GM19099 (cell line): ENCODE data around the gene OR13F1.

Experiments
- POLR2A ChIP-seq: IDR thresholded peaks from 3 replicates; pipeline ENCODE4 v1.6.1; 2011; ENCODE audit warnings: low read depth; ENCODE audit not compliant: insufficient read length; ENCODE audit errors: extremely low read depth

The OR13F1 gene

GRCh38 chr9:104503963-104504362 is at the start of gene OR13F1:
Gene OR13F1 (plus strand): TSS chr9:104504263. CDS start chr9:104504263, 0 bp downstream.
- no peak for TF ChIP-seq POLR2A

GRCh38 chr9:104456831-104457230 is 47.2 kb upstream of the OR13F1 start:
- TF ChIP-seq POLR2A, result no peak

GRCh38 chr9:104463864-104464263 is 40.2 kb upstream of the OR13F1 start:
- no peak for TF ChIP-seq POLR2A

GRCh38 chr9:104468261-104468660 is 35.8 kb upstream of the OR13F1 start:
- TF ChIP-seq POLR2A, result no peak

- no peak for TF ChIP-seq POLR2A
These were observed 21.0 kb upstream of the OR13F1 start for GRCh38 chr9:104482921-104483570.

GRCh38 chr9:104485014-104485413 is 19.0 kb upstream of the OR13F1 start:
- TF ChIP-seq POLR2A, result no peak

GRCh38 chr9:104494808-104495207 is 9.3 kb upstream of the OR13F1 start:
- TF ChIP-seq POLR2A, result no peak

GRCh38 chr9:104503440-104503839 is 623 bp upstream of the OR13F1 start:
- no peak for TF ChIP-seq POLR2A

- no peak for TF ChIP-seq POLR2A
These were observed 2.5 kb downstream of the OR13F1 start for GRCh38 chr9:104506565-104506964.

GRCh38 chr9:104514901-104515300 is 10.8 kb downstream of the OR13F1 start:
- no peak for TF ChIP-seq POLR2A

GRCh38 chr9:104527109-104527508 is 23.0 kb downstream of the OR13F1 start, which contains the start of gene OR13C4:
Gene OR13C4 (minus strand): TSS chr9:104527209. CDS start chr9:104527209, 0 bp downstream.
- no peak for TF ChIP-seq POLR2A

- no peak for TF ChIP-seq POLR2A
These were observed 32.7 kb downstream of the OR13F1 start, which contains the start of gene OR13C3 for GRCh38 chr9:104536756-104537155. Gene OR13C3 (minus strand): TSS chr9:104536856. CDS start chr9:104536723, 133 bp downstream.

GRCh38 chr9:104539275-104539674 is 35.2 kb downstream of the OR13F1 start:
- no peak for TF ChIP-seq POLR2A

GRCh38 chr9:104544644-104545043 is 40.6 kb downstream of the OR13F1 start:
- TF ChIP-seq POLR2A, result no peak

- no peak for TF ChIP-seq POLR2A
These were observed 49.2 kb downstream of the OR13F1 start for GRCh38 chr9:104553261-104553660.
